Neuronal stem cell (in vitro differentiated cells): ENCODE measurements around the gene COA8.

ENCODE experiments used
- DNase-seq: peaks from one replicate; pipeline ENCODE4 v3.0.0-alpha.2; 2013; ENCODE audit warnings: low spot score
- H2AFZ ChIP-seq: one replicate; pipeline ENCODE4 v1.6.1; 2013; ENCODE audit warnings: mild to moderate bottlenecking, low read length, inconsistent platforms
- H2AK5ac ChIP-seq: 2 replicates; pipeline ENCODE4 v1.6.1; 2013; ENCODE audit warnings: low read depth, mild to moderate bottlenecking, inconsistent platforms, low read length, moderate library complexity, mixed read lengths
- H2BK120ac ChIP-seq: 2 replicates; pipeline ENCODE4 v1.6.1; 2013; ENCODE audit warnings: low read depth, mild to moderate bottlenecking, inconsistent platforms, low read length, moderate library complexity, mixed read lengths
- H2BK12ac ChIP-seq: one replicate; pipeline ENCODE4 v1.6.1; 2013; ENCODE audit warnings: low read length, inconsistent platforms
- H2BK15ac ChIP-seq: 2 replicates; pipeline ENCODE4 v1.6.1; 2013; ENCODE audit warnings: mild to moderate bottlenecking, low read length, inconsistent platforms, mixed read lengths
- H2BK5ac ChIP-seq: one replicate; pipeline ENCODE4 v1.6.1; 2013; ENCODE audit warnings: inconsistent platforms, mild to moderate bottlenecking, low read length, moderate library complexity
- H3K14ac ChIP-seq: one replicate; pipeline ENCODE4 v1.6.1; 2013; ENCODE audit warnings: low read length, inconsistent platforms
- H3K18ac ChIP-seq: 2 replicates; pipeline ENCODE4 v1.6.1; 2013; ENCODE audit warnings: low read length, inconsistent platforms
- H3K23ac ChIP-seq: 2 replicates; pipeline ENCODE4 v1.6.1; 2013; ENCODE audit warnings: low read depth, mild to moderate bottlenecking, mixed read lengths, low read length, inconsistent platforms; ENCODE audit not compliant: poor library complexity
- H3K27ac ChIP-seq: replicated peaks from 3 replicates; pipeline ENCODE4 v1.5.1; 2013; ENCODE audit warnings: low read length, inconsistent platforms
- H3K27me3 ChIP-seq, 3 experiments: 2 replicates each; pipeline ENCODE4 v1.6.1; 2013; ENCODE audit warnings: low read length in 3 of 3, mild to moderate bottlenecking in 2 of 3, inconsistent platforms in 1 of 3, low read depth in 1 of 3, mixed read lengths in 1 of 3, moderate library complexity in 1 of 3; ENCODE audit not compliant: control insufficient read depth in 3 of 3, insufficient read depth in 3 of 3
- H3K36me3 ChIP-seq, 2 donors: replicated peaks in 1 of 2; 2 replicates each; pipeline ENCODE4 v1.6.1; 2013; ENCODE audit warnings: low read length in 2 of 2; ENCODE audit not compliant: control insufficient read depth in 2 of 2, insufficient read depth in 2 of 2
- H3K4ac ChIP-seq: 2 replicates; pipeline ENCODE4 v1.6.1; 2013; ENCODE audit warnings: inconsistent platforms, mild to moderate bottlenecking, low read length, moderate library complexity
- H3K4me1 ChIP-seq, 2 donors: 1 replicate in 1 of 2; 2 replicates in 1 of 2; pipeline ENCODE4 v1.6.1; 2013; ENCODE audit warnings: low read length in 2 of 2, low read depth in 1 of 2; ENCODE audit not compliant: control insufficient read depth in 2 of 2, insufficient read depth in 1 of 2
- H3K4me2 ChIP-seq: one replicate; pipeline ENCODE4 v1.6.1; 2013; ENCODE audit warnings: mild to moderate bottlenecking, low read length, inconsistent platforms; ENCODE audit not compliant: insufficient read depth, poor library complexity, severe bottlenecking
- H3K4me3 ChIP-seq, 2 donors: 2 replicates each; pipeline ENCODE4 v1.5.1; 2013; ENCODE audit warnings: low read length in 2 of 2, mild to moderate bottlenecking in 2 of 2, inconsistent platforms in 1 of 2, moderate library complexity in 1 of 2
- H3K79me1 ChIP-seq: one replicate; pipeline ENCODE4 v1.6.1; 2013; ENCODE audit warnings: low read depth, mild to moderate bottlenecking, inconsistent platforms, low read length, moderate library complexity
- H3K9ac ChIP-seq: one replicate; pipeline ENCODE4 v1.6.1; 2013; ENCODE audit warnings: mild to moderate bottlenecking, low read depth, low read length, inconsistent platforms; ENCODE audit not compliant: poor library complexity
- H3K9me3 ChIP-seq, 2 donors: replicated peaks in 1 of 2; 2 replicates each; pipeline versions ENCODE3 to v1.6.1; 2013; ENCODE audit warnings: low read length in 2 of 2, mild to moderate bottlenecking in 2 of 2, inconsistent platforms in 1 of 2, low read depth in 1 of 2, mixed read lengths in 1 of 2, moderate library complexity in 1 of 2; ENCODE audit not compliant: control insufficient read depth in 2 of 2, insufficient read depth in 1 of 2
- H4K8ac ChIP-seq: one replicate; pipeline ENCODE4 v1.6.1; 2013; ENCODE audit warnings: low read depth, mild to moderate bottlenecking, inconsistent platforms, low read length, moderate library complexity
- H4K91ac ChIP-seq: one replicate; pipeline ENCODE4 v1.6.1; 2013; ENCODE audit warnings: low read length, low read depth, mild to moderate bottlenecking, inconsistent platforms; ENCODE audit not compliant: poor library complexity
- WGBS, 2 donors: extraction: QIAGEN DNeasy Blood & Tissue Kit; methylation state at CpG; one replicate each; pipeline ENCODE4 v1.1.7; 2013; ENCODE audit warnings: missing lambda C conversion rate in 2 of 2, mixed read lengths in 1 of 2; ENCODE audit not compliant: insufficient read length in 2 of 2, insufficient replicate concordance in 1 of 2; ENCODE audit errors: extremely low coverage in 2 of 2; 5-methylcytosine and 5-hydroxymethylcytosine counted together

The COA8 gene

GRCh38 chr14:103552011-103552845 is 10.5 kb upstream of the COA8 start:
- no peak overlapping the region for H3K4me3 ChIP-seq
- H4K8ac ChIP-seq = no peak overlapping the region
- H3K4me2 ChIP-seq = no peak overlapping the region
- no peak overlapping the region for H3K18ac ChIP-seq
- H3K36me3 ChIP-seq = peaks cover 0 to 14% of the 10 kb centered on the region in 2 donors
- no peak overlapping the region for H3K14ac ChIP-seq
- no peak overlapping the region for H3K27ac ChIP-seq
- H2AK5ac ChIP-seq = no peak overlapping the region
- no peaks in the 10 kb centered on the region for H3K9me3 ChIP-seq
- peaks cover 6% of the 10 kb centered on the region for H3K79me1 ChIP-seq
- no peak for DNase-seq
- H4K91ac ChIP-seq = no peak overlapping the region
- peak overlapping the region; percentile 32 for H3K9ac ChIP-seq
- no CpG with 5 or more reads among the region's 18 CpGs for WGBS, 2 donors
- H3K27me3 ChIP-seq = no peaks in the 10 kb centered on the region
- H2BK15ac ChIP-seq = no peak overlapping the region
- no peak overlapping the region for H3K4ac ChIP-seq
- H2BK5ac ChIP-seq = peak overlapping the region; percentile 48
- no peak overlapping the region for H2BK120ac ChIP-seq
- H2BK12ac ChIP-seq = peak overlapping the region; percentile 58
- H2AFZ ChIP-seq = no peak overlapping the region
- H3K4me1 ChIP-seq = peaks cover 6 to 10% of the 10 kb centered on the region in 2 donors
- no peak overlapping the region for H3K23ac ChIP-seq

- H2BK15ac ChIP-seq = no peak overlapping the region
- no peak overlapping the region for H4K91ac ChIP-seq
- H3K18ac ChIP-seq = no peak overlapping the region
- no peak overlapping the region for H3K14ac ChIP-seq
- H2AK5ac ChIP-seq = no peak overlapping the region
- H3K9ac ChIP-seq = no peak overlapping the region
- H4K8ac ChIP-seq = no peak overlapping the region
- H2BK5ac ChIP-seq = peak overlapping the region; percentile 6
- no peak overlapping the region for H3K4me2 ChIP-seq
- DNase-seq = no peak
- H2BK12ac ChIP-seq = no peak overlapping the region
- H3K4ac ChIP-seq = no peak overlapping the region
- H3K9me3 ChIP-seq = no peaks in the 10 kb centered on the region
- H3K27me3 ChIP-seq = no peaks in the 10 kb centered on the region
- H2BK120ac ChIP-seq = no peak overlapping the region
- H3K36me3 ChIP-seq = peaks cover 0 to 19% of the 10 kb centered on the region in 2 donors
- no peak overlapping the region for H3K4me3 ChIP-seq
- no peak overlapping the region for H3K27ac ChIP-seq
- WGBS, 2 donors = no CpG with 5 or more reads among the region's 11 CpGs
- peaks cover 4% of the 10 kb centered on the region for H3K79me1 ChIP-seq
- no peak overlapping the region for H2AFZ ChIP-seq
- no peak overlapping the region for H3K23ac ChIP-seq
- H3K4me1 ChIP-seq = peaks cover 6 to 10% of the 10 kb centered on the region in 2 donors
Observed at GRCh38 chr14:103552846-103553210, 9.9 kb upstream of the COA8 start.

- no peak overlapping the region for H2BK15ac ChIP-seq
- peaks cover 5% of the 10 kb centered on the region for H3K79me1 ChIP-seq
- no peak overlapping the region for H2AK5ac ChIP-seq
- H3K14ac ChIP-seq = no peak overlapping the region
- no peaks in the 10 kb centered on the region for H3K27me3 ChIP-seq
- DNase-seq = no peak
- no peak overlapping the region for H2BK12ac ChIP-seq
- no peak overlapping the region for H4K91ac ChIP-seq
- H3K4me2 ChIP-seq = no peak overlapping the region
- H2BK5ac ChIP-seq = no peak overlapping the region
- no peak overlapping the region for H2BK120ac ChIP-seq
- H3K4ac ChIP-seq = no peak overlapping the region
- peaks cover 0 to 9% of the 10 kb centered on the region in 2 donors for H3K4me1 ChIP-seq
- H3K9me3 ChIP-seq = no peaks in the 10 kb centered on the region
- no peak overlapping the region for H3K9ac ChIP-seq
- H3K23ac ChIP-seq = no peak overlapping the region
- H2AFZ ChIP-seq = no peak overlapping the region
- H4K8ac ChIP-seq = no peak overlapping the region
- no CpG with 5 or more reads among the region's 15 CpGs for WGBS, 2 donors
- H3K4me3 ChIP-seq = no peak overlapping the region
- no peak overlapping the region for H3K18ac ChIP-seq
- peaks cover 8 to 48% of the 10 kb centered on the region in 2 donors for H3K36me3 ChIP-seq
- H3K27ac ChIP-seq = no peak overlapping the region
Observed at GRCh38 chr14:103555559-103556337, 7.0 kb upstream of the COA8 start.
